Thyroid gland (tissue), 4 donors: ENCODE data around the gene MFGE8. TPM values are rescaled to one million over a fixed set of nuclear protein-coding genes. Genes with fewer than 3 reads are reported as not detected.

Experiments used
- DNase-seq, 2 donors: peaks; one replicate each; pipeline ENCODE4 v3.0.0-alpha.2; 2019
- H3K27ac ChIP-seq, 3 donors: fragments of 200-600 bp; sonication (generic); 1 replicate in 2 of 3; 2 replicates in 1 of 3; pipeline ENCODE4 v1.5.1; 2016 to 2019; ENCODE audit warnings: mild to moderate bottlenecking in 1 of 3, moderate library complexity in 1 of 3
- H3K27me3 ChIP-seq: fragments of 200-600 bp; sonication (generic); one replicate; pipeline ENCODE4 v1.5.1; 2019
- H3K36me3 ChIP-seq, 2 donors: fragments of 200-600 bp; sonication (generic); one replicate each; pipeline ENCODE4 v1.5.1; 2016 to 2019
- H3K4me1 ChIP-seq, 2 donors: fragments of 200-600 bp; sonication (generic); one replicate each; pipeline ENCODE4 v1.5.1; 2017 to 2019
- H3K4me3 ChIP-seq, 3 donors: fragments of 200-600 bp; sonication (generic); replicated peaks in 1 of 3; 1 replicate in 2 of 3; 2 replicates in 1 of 3; pipeline ENCODE4 v1.5.1; 2016; ENCODE audit warnings: mild to moderate bottlenecking in 1 of 3
- H3K9me3 ChIP-seq: fragments of 200-600 bp; sonication (generic); one replicate; pipeline ENCODE4 v1.5.1; 2017
- CTCF ChIP-seq, 6 experiments: fragments of 200-600 bp in 3 of 6; fragments of 450-650 bp in 3 of 6; sonication (generic) in 3 of 6; IDR thresholded peaks; one replicate each; pipeline ENCODE4 v1.5.1; 2016 to 2019; ENCODE audit warnings: antibody characterized with exemption in 6 of 6, mild to moderate bottlenecking in 2 of 6, inconsistent platforms in 1 of 6, moderate library complexity in 1 of 6
- POLR2A ChIP-seq, 2 donors: fragments of 450-650 bp; IDR thresholded peaks; one replicate each; pipeline ENCODE4 v1.6.1; 2017; ENCODE audit warnings: antibody characterized with exemption in 2 of 2, mild to moderate bottlenecking in 2 of 2, moderate library complexity in 1 of 2
- WGBS, 2 donors: methylation state at CpG; one replicate each; pipeline ENCODE4 v1.1.5; 2017; 5-methylcytosine and 5-hydroxymethylcytosine counted together
- intact Hi-C: fragments of 100-400 bp; cut with DNase I; formaldehyde crosslinking; loops from one replicate; pipeline ENCODE4 v1.15.1; 2023
- total RNA-seq, 4 donors: library from RNA; depleted of rRNA; stranded (reverse); fragments of >200 nt; gene quantifications; one replicate each; pipeline ENCODE4 v1.2.3, GENCODE V29; 2016

The MFGE8 gene
- total RNA-seq, 4 donors from 2014 or later, result 94.8 to 161 (median 101) TPM

- Histone ChIP-seq H3K9me3 (no peaks in the 10 kb centered on the region), H3K36me3 (no peaks in the 10 kb centered on the region), H3K4me1 (no peaks in the 10 kb centered on the region), H3K27ac (no peak overlapping the region), H3K4me3 (no peak overlapping the region), H3K27me3 (no peaks in the 10 kb centered on the region)
- TF ChIP-seq POLR2A (IDR thresholded peaks at IDR 0.05), result no peak
- TF ChIP-seq CTCF (IDR thresholded peaks at IDR 0.05), result no peak
- intact Hi-C loops, result no loop called here
- no peak for DNase-seq
- 45% methylated on average over 13 to 14 of the region's 14 CpGs for WGBS, 2 donors
Observed at GRCh38 chr15:88871313-88871712, 41.9 kb downstream of the MFGE8 start.

- no peaks in the 10 kb centered on the region for H3K9me3 ChIP-seq
- 93% methylated on average over 10 of the region's 10 CpGs for WGBS, 2 donors
- DNase-seq, result no peak
- no peak for TF ChIP-seq POLR2A (IDR thresholded peaks at IDR 0.05)
- no peak for TF ChIP-seq CTCF (IDR thresholded peaks at IDR 0.05)
- H3K27ac ChIP-seq, result no peak overlapping the region
- intact Hi-C loops, result no loop called here
- H3K36me3 ChIP-seq, result no peaks in the 10 kb centered on the region
- no peaks in the 10 kb centered on the region for H3K4me1 ChIP-seq
- H3K4me3 ChIP-seq, result no peak overlapping the region
- no peaks in the 10 kb centered on the region for H3K27me3 ChIP-seq
Observed at GRCh38 chr15:88866295-88866881, 46.8 kb downstream of the MFGE8 start.

- 47 to 49% methylated on average over 6 of the region's 6 CpGs for WGBS, 2 donors
- Histone ChIP-seq H3K27me3 (no peaks in the 10 kb centered on the region), H3K36me3 (no peaks in the 10 kb centered on the region), H3K4me1 (no peaks in the 10 kb centered on the region), H3K4me3 (no peak overlapping the region), H3K9me3 (no peaks in the 10 kb centered on the region), H3K27ac (no peak overlapping the region)
- TF ChIP-seq POLR2A (IDR thresholded peaks at IDR 0.05) (no peak), CTCF (IDR thresholded peaks at IDR 0.05) (no peak)
- DNase-seq, result peak; percentile 25 to 44
- intact Hi-C loops, result no loop called here
Observed at GRCh38 chr15:88865498-88866099, 47.6 kb downstream of the MFGE8 start.

GRCh38 chr15:88864861-88865497, 48.2 kb downstream of the MFGE8 start:
- Histone ChIP-seq H3K36me3 (no peaks in the 10 kb centered on the region), H3K9me3 (no peaks in the 10 kb centered on the region), H3K27ac (no peak overlapping the region), H3K4me3 (no peak overlapping the region), H3K27me3 (no peaks in the 10 kb centered on the region), H3K4me1 (no peaks in the 10 kb centered on the region)
- intact Hi-C loops, result no loop called here
- WGBS, 2 donors, result 75 to 77% methylated on average over 4 of the region's 4 CpGs
- no peak for DNase-seq
- TF ChIP-seq POLR2A (IDR thresholded peaks at IDR 0.05), result no peak
- TF ChIP-seq CTCF (IDR thresholded peaks at IDR 0.05), result no peak

GRCh38 chr15:88863412-88863811, 49.8 kb downstream of the MFGE8 start:
- no peak overlapping the region for H3K4me3 ChIP-seq
- 76 to 78% methylated on average over 1 of the region's 1 CpG for WGBS, 2 donors
- no peak for DNase-seq
- H3K9me3 ChIP-seq, result no peaks in the 10 kb centered on the region
- intact Hi-C loops, result no loop called here
- no peaks in the 10 kb centered on the region for H3K27me3 ChIP-seq
- TF ChIP-seq POLR2A (IDR thresholded peaks at IDR 0.05) (no peak), CTCF (IDR thresholded peaks at IDR 0.05) (no peak)
- no peaks in the 10 kb centered on the region for H3K4me1 ChIP-seq
- H3K27ac ChIP-seq, result no peak overlapping the region
- no peaks in the 10 kb centered on the region for H3K36me3 ChIP-seq
